A549 (cell line): ENCODE results near the gene SLC28A1.

Experiments used
- BHLHE40 ChIP-seq: IDR thresholded peaks from 2 replicates; pipeline ENCODE4 v1.6.1; 2012; ENCODE audit warnings: low read depth, low read length, inconsistent platforms
- CTCF ChIP-seq: fragments of >200 bp; sonication (Bioruptor Twin); formaldehyde crosslinking; IDR thresholded peaks from 3 replicates; pipeline ENCODE4 v1.5.1; 2016
- POLR2AphosphoS2 ChIP-seq: conservative IDR thresholded peaks from 2 replicates; pipeline ENCODE4 v1.6.1; 2012; ENCODE audit warnings: low read length, improper control_type of control experiment, inconsistent platforms

- TF ChIP-seq CTCF (no peak), POLR2AphosphoS2 (no peak), BHLHE40 (no peak)
Measured at GRCh38 chr15:84915606-84915958, 31.1 kb downstream of the SLC28A1 start.
